ENCODE measurements around the gene FOXP1.

The FOXP1 gene

GRCh38 chr3:71583566-71584393 lies at the start of gene FOXP1:
Gene FOXP1 (minus strand): TSS chr3:71583728. CDS start chr3:71198381, 385,347 bp downstream.
- no peak for FAIRE-seq
- no peak for DNase-seq (ENCODE audit: extremely low spot score, insufficient read length, low read depth)

- FAIRE-seq: no peak
Measured at GRCh38 chr3:71629711-71630110, 46.2 kb upstream of the FOXP1 start.

GRCh38 chr3:71629289-71629688 lies 45.8 kb upstream of the FOXP1 start:
- DNase-seq (ENCODE audit: extremely low spot score, insufficient read length, low read depth): no peak
- no peak for FAIRE-seq

More at GRCh38 chr3:71629711-71630110, 46.2 kb upstream of the FOXP1 start:
- no peak for DNase-seq (ENCODE audit: extremely low spot score, insufficient read length, low read depth)

- no peak for FAIRE-seq
- no peak for DNase-seq (ENCODE audit: extremely low spot score, insufficient read length, low read depth)
Measured at GRCh38 chr3:71628522-71628921, 45.0 kb upstream of the FOXP1 start.

DNA sequence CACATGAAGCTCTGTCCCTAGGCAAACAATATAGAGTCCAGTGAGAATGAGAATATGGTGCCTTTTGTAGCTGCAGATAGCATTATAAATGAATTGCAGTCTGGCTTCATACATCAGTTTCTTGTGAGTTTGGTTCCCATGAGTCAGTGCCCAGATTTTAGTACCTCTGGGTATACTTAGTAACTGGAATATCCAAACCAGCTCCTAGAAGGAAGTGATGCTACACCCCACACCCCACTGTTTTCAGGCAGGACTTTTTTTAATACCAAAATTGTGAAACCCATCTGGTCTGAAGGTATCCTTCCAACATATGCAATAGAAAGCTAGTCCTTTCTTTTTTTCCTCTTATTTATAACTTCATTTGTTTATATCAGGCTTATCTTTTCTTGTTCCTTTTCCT lies 42.1 kb upstream of the FOXP1 start:
- FAIRE-seq: no peak

DNA sequence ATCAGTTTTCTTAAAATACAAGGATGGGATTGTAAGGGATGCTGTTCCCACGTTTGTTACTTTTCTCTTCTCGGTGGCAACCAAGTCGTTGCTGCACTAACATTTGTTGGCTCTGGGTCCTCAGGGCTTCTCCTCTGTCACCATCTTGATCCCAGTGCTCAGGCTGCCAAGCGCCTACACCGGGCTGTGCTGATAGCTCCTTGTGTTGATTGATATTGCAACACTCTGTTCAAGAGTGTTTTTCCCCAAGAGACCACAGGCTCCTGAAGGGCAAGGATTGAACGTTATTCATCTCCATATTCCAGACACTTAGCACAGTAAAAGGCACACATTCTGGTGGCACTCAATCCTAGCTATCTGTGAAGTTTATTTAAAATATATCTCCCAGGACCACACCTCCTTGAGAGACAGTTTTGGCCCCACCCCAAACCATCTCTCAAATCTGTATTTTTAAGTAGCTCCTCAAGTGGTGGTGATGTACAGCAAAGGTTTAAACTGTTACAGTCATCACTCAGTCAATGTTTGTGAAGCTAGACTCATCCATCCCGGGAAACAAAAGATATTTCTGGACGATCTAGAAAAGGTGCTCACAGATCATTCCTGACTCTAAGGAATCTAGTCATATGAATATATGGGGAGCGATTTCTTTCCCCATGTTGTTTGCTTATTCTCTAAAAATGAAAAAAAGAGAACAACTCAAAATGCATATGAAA lies 38.5 kb upstream of the FOXP1 start:
- DNase-seq (ENCODE audit: extremely low spot score, insufficient read length, low read depth): no peak

More for the DNA sequence above, 42.1 kb upstream of the FOXP1 start:
- no peak for DNase-seq (ENCODE audit: extremely low spot score, insufficient read length, low read depth)

GRCh38 chr3:71618538-71618937 lies 35.0 kb upstream of the FOXP1 start:
- DNase-seq (ENCODE audit: extremely low spot score, insufficient read length, low read depth) (no peak), FAIRE-seq (no peak)

More for the DNA sequence above, 38.5 kb upstream of the FOXP1 start:
- no peak for FAIRE-seq

GRCh38 chr3:71616571-71617021 lies 33.1 kb upstream of the FOXP1 start:
- DNase-seq (ENCODE audit: extremely low spot score, insufficient read length, low read depth): no peak
- no peak for FAIRE-seq

DNA sequence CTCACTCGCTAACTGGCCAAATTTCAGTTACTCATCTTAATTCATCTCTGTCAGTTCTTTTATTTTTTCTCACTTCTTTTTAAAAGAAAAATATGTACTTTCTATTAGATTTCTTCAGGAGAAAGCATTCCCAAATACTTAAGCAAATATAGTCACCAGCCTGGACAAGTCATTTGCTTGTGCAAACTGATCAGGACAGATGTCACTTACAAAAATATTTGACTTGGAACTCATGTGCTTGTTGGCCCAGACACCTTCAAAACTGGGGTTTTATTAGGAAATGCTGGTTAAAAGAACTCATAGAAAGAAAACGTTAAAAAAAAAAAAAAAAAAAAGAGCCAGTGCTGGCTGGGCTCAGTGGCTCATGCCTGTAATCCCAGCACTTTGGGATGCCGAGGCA lies 31.3 kb upstream of the FOXP1 start:
- no peak for FAIRE-seq
- DNase-seq (ENCODE audit: extremely low spot score, insufficient read length, low read depth): no peak

GRCh38 chr3:71614426-71614825 lies 30.9 kb upstream of the FOXP1 start:
- no peak for FAIRE-seq

DNA sequence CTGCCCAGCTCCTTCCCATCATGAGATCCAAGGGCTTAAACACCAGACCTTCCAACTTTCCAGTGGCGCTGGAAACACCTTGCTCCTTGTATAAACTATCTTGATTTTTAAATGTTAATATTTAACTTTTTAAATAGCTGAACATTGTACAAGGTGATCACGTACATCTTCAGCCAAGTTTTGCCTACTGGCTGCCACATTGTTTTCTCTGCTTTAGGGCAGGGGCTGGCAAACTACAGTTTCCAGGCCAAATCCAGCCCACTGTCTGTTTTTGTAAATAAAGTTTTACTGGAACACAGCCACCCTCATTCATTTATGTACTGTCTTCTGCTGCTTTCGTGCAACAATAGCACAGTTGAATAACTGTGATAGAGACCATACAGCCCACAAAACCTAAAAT lies 27.6 kb upstream of the FOXP1 start:
- FAIRE-seq (no peak), DNase-seq (ENCODE audit: extremely low spot score, insufficient read length, low read depth) (no peak)

More at GRCh38 chr3:71614426-71614825, 30.9 kb upstream of the FOXP1 start:
- DNase-seq (ENCODE audit: extremely low spot score, insufficient read length, low read depth): no peak

- FAIRE-seq (no peak), DNase-seq (ENCODE audit: extremely low spot score, insufficient read length, low read depth) (no peak)
Measured at GRCh38 chr3:71607364-71607763, 23.8 kb upstream of the FOXP1 start.

- no peak for FAIRE-seq
- no peak for DNase-seq (ENCODE audit: extremely low spot score, insufficient read length, low read depth)
Measured at GRCh38 chr3:71606582-71606981, 23.1 kb upstream of the FOXP1 start.

- no peak for FAIRE-seq
- DNase-seq (ENCODE audit: extremely low spot score, insufficient read length, low read depth): no peak
Measured at GRCh38 chr3:71602256-71602655, 18.7 kb upstream of the FOXP1 start.

- FAIRE-seq: no peak
- no peak for DNase-seq (ENCODE audit: extremely low spot score, insufficient read length, low read depth)
Measured at GRCh38 chr3:71601811-71602210, 18.3 kb upstream of the FOXP1 start.

GRCh38 chr3:71600646-71601288 lies 17.2 kb upstream of the FOXP1 start:
- DNase-seq (ENCODE audit: extremely low spot score, insufficient read length, low read depth) (no peak), FAIRE-seq (no peak)

DNA sequence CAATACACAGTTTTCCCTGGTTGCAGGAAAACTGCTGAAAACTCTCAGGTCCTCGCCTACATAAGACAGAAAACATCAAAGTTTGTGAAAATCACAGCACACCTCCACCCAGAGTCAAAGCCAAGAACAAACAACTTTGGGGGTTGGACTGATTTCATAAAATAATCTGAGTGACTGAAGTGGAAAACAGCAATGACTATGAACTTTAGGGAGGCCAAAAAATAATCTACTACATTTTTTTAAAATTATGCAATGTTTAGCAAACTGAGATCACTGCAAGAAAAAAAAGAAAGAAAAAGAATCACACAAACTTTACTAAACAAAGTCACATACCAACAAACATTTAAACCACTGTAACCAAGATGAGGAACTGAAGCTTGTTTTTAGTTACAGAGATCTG lies 15.9 kb upstream of the FOXP1 start:
- FAIRE-seq (no peak), DNase-seq (ENCODE audit: extremely low spot score, insufficient read length, low read depth) (no peak)

DNA sequence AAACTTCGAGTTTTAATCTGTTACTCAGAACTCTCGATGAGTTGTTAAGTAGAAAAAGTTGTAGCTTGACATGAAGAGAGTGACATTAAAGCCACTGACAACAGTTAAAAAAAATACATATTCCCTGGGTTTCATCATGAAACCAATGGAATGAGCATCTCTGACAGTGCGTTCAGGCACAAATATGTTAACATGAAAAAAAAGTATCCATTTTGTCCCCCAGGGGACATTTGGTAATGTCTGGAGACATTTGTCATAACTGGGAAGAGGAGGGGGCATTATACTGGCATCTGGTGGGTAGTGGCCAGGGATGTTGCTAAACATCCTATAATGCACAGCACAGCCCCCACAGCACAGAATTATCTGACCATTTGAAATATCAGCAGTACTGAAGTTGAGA lies 14.8 kb upstream of the FOXP1 start:
- no peak for FAIRE-seq
- no peak for DNase-seq (ENCODE audit: extremely low spot score, insufficient read length, low read depth)

GRCh38 chr3:71597286-71597685 lies 13.8 kb upstream of the FOXP1 start:
- FAIRE-seq (no peak), DNase-seq (ENCODE audit: extremely low spot score, insufficient read length, low read depth) (no peak)

DNA sequence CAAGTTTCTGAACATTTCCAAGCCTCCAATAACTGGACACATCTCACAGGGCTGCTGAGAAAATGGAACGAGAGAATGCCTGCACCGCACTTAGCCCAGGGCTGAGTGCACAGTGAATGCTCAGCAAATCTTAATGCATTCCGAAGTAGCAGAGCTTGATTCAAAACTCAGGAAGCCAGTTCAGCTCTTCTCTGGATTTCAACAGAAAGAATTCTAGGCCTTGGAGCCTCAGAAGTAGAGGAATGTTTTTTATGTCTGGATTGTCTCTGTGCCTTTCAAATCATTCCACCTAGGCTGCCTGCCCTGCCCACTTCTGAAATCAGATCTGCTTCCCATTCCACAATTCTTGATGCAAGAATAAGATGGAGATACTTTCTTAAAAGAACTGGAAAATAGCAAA lies 9.6 kb upstream of the FOXP1 start:
- DNase-seq (ENCODE audit: extremely low spot score, insufficient read length, low read depth): no peak

GRCh38 chr3:71591101-71591500 lies 7.6 kb upstream of the FOXP1 start:
- FAIRE-seq: no peak
- DNase-seq (ENCODE audit: extremely low spot score, insufficient read length, low read depth): no peak

More for the DNA sequence above, 9.6 kb upstream of the FOXP1 start:
- FAIRE-seq: no peak

Measured in GM18507 (cell line).